ENCODE results near the gene RPRD2.

DNA sequence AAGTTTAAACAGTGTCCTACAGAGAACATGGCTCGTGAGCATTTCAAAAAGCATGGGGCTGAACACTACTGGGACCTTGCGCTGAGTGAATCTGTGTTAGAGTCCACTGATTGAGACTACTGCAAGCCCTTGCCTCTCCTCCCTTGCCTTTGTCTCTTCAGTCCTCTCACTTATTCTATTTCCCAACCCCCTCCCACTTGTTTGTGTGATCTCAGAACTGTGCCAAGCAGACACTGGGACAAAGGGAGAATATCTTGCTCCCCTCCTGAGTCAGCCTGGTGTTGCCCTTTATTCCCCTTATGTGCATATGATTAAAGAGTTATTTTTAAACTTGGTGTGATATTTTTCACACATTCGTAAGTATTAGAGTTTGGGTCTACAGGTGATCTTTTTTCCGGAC is 11.1 kb upstream of the RPRD2 start:
- TF ChIP-seq POLR2A (IDR thresholded peaks at IDR 0.05) (no peak), POLR2AphosphoS5 (IDR thresholded peaks at IDR 0.05) (no peak)
- TF ChIP-seq, protein P1, sequence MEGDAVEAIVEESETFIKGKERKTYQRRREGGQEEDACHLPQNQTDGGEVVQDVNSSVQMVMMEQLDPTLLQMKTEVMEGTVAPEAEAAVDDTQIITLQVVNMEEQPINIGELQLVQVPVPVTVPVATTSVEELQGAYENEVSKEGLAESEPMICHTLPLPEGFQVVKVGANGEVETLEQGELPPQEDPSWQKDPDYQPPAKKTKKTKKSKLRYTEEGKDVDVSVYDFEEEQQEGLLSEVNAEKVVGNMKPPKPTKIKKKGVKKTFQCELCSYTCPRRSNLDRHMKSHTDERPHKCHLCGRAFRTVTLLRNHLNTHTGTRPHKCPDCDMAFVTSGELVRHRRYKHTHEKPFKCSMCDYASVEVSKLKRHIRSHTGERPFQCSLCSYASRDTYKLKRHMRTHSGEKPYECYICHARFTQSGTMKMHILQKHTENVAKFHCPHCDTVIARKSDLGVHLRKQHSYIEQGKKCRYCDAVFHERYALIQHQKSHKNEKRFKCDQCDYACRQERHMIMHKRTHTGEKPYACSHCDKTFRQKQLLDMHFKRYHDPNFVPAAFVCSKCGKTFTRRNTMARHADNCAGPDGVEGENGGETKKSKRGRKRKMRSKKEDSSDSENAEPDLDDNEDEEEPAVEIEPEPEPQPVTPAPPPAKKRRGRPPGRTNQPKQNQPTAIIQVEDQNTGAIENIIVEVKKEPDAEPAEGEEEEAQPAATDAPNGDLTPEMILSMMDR (IDR thresholded peaks at IDR 0.05) = no peak
